GM21576 (cell line): ENCODE results near the gene F2.
"Not testable (repeated sequence)": the region's sequence is repeated elsewhere in the genome, so short reads cannot be mapped to it uniquely, and the experiment has no call there.

Experiments used
- ATAC-seq: cut with Tn5 transposase; IDR thresholded peaks from one replicate; pipeline ENCODE4 v1.9.1; 2021; ENCODE audit warnings: mild to moderate bottlenecking, moderate library complexity; ENCODE audit not compliant: unreplicated experiment

The F2 gene

GRCh38 chr11:46711303-46711702 lies 7.7 kb upstream of the F2 start:
- ATAC-seq: no peak

GRCh38 chr11:46712874-46713576 lies 6.0 kb upstream of the F2 start:
- ATAC-seq: no peak

GRCh38 chr11:46717825-46718154 lies 1.2 kb upstream of the F2 start:
- ATAC-seq: not testable (repeated sequence)

- no peak for ATAC-seq
Observed at GRCh38 chr11:46718155-46719019, 626 bp upstream of the F2 start.

- ATAC-seq: no peak
Observed at GRCh38 chr11:46719543-46720218, 668 bp downstream of the F2 start.

- no peak for ATAC-seq
Observed at GRCh38 chr11:46721286-46721685, 2.3 kb downstream of the F2 start.

- no peak for ATAC-seq
Observed at GRCh38 chr11:46722566-46723358, 3.7 kb downstream of the F2 start.

- no peak for ATAC-seq
Observed at GRCh38 chr11:46723359-46723680, 4.3 kb downstream of the F2 start.

- ATAC-seq: no peak
Observed at GRCh38 chr11:46724088-46724487, 5.1 kb downstream of the F2 start.

- no peak for ATAC-seq
Observed at GRCh38 chr11:46725338-46726205, 6.6 kb downstream of the F2 start.

GRCh38 chr11:46726206-46726862 lies 7.3 kb downstream of the F2 start:
- no peak for ATAC-seq

GRCh38 chr11:46727952-46728658 lies 9.1 kb downstream of the F2 start:
- no peak for ATAC-seq

- ATAC-seq: no peak
Observed at GRCh38 chr11:46728659-46729040, 9.6 kb downstream of the F2 start.

GRCh38 chr11:46729110-46730027 lies 10.4 kb downstream of the F2 start:
- ATAC-seq: no peak

GRCh38 chr11:46731545-46731944 lies 12.5 kb downstream of the F2 start:
- ATAC-seq: no peak

GRCh38 chr11:46733234-46733633 lies 14.2 kb downstream of the F2 start:
- no peak for ATAC-seq

- no peak for ATAC-seq
Observed at GRCh38 chr11:46736146-46736545, 17.1 kb downstream of the F2 start.

- ATAC-seq: no peak
Observed at GRCh38 chr11:46736615-46737014, 17.6 kb downstream of the F2 start.
